ENCODE results near the gene L3MBTL4. TPM values are rescaled to one million over a fixed set of nuclear protein-coding genes. Genes with fewer than 3 reads are reported as not detected.

Gene L3MBTL4
- total and polyA plus RNA-seq, 10 donors, result 1.1 to 21.0 (median 12.7) TPM

DNA sequence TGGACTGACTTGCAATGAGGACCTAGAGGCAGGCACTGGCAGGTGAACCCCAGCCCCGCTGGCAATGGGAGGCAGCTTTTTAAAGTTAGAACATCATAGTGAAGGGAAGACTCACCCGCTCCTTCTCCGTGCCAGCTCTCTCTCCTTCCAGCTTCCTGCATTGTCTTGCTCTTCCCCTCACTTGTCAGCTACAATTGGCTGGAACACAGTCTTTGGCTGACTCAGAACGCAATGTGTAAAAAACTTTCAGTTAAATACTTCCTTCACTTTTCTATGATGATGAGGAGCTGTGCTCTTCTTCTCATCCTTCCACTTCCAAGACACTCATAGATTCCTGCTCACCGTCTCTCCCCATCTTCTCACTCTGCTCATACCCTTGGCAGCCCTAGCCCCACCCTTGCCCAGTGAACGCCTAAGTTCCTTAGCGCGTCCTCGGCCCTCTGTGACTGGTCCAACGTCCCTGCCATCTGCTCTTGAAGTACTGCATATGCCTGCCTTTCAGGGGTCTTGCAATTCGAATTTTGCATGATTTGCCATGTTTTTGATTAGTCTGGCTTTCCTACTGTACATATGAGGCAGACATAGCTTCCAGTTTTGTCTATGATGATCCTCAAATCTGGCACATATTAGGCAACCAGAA is 401.4 kb downstream of the L3MBTL4 start:
- Histone ChIP-seq H3K27me3 (replicated peaks in 1 of 7) (no peaks in the 10 kb centered on the region), H3K4me1 (no peaks in the 10 kb centered on the region), H3K27ac (no peak overlapping the region), H3K36me3 (no peaks in the 10 kb centered on the region), H3K9me3 (no peaks in the 10 kb centered on the region), H3K4me3 (no peak overlapping the region)
- no peak for DNase-seq
- intact Hi-C loops (cut with DNase I; ENCODE audit: low total_unique reads), result no loop called here
- 82 to 87% (median 85%) methylated on average over 11 of the region's 11 CpGs for WGBS, 5 donors
- TF ChIP-seq POLR2A (IDR thresholded peaks at IDR 0.05) (no peak), POLR2AphosphoS5 (IDR thresholded peaks at IDR 0.05) (no peak)
- TF ChIP-seq, protein P1, sequence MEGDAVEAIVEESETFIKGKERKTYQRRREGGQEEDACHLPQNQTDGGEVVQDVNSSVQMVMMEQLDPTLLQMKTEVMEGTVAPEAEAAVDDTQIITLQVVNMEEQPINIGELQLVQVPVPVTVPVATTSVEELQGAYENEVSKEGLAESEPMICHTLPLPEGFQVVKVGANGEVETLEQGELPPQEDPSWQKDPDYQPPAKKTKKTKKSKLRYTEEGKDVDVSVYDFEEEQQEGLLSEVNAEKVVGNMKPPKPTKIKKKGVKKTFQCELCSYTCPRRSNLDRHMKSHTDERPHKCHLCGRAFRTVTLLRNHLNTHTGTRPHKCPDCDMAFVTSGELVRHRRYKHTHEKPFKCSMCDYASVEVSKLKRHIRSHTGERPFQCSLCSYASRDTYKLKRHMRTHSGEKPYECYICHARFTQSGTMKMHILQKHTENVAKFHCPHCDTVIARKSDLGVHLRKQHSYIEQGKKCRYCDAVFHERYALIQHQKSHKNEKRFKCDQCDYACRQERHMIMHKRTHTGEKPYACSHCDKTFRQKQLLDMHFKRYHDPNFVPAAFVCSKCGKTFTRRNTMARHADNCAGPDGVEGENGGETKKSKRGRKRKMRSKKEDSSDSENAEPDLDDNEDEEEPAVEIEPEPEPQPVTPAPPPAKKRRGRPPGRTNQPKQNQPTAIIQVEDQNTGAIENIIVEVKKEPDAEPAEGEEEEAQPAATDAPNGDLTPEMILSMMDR (IDR thresholded peaks at IDR 0.05 in 8 of 11, conservative IDR thresholded peaks at IDR 0.05 in 3 of 11), result no peak

DNA sequence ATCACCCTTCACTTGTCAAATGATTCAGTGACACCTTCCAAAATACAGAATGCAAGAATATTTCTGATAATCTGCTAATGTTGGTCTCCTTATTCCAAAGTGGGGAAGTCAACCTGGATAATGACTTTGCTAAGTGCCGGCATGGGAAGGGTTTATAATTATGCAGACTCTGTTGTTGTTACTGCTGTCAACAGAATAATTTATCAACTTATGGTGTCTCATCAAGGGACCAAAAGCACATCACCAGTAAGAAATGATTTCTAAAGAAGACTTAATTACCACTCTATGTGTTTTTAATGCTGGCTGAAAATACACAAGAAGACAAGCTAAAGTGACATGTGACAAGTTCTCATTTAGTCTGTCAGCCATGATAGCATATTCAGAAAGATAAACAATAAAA is 403.8 kb downstream of the L3MBTL4 start:
- 88 to 100% (median 95%) methylated on average over 1 of the region's 1 CpG for WGBS, 5 donors
- no peaks in the 10 kb centered on the region for H3K27me3 ChIP-seq (replicated peaks in 1 of 7)
- no peaks in the 10 kb centered on the region for H3K36me3 ChIP-seq
- intact Hi-C loops (cut with DNase I; ENCODE audit: low total_unique reads), result no loop called here
- TF ChIP-seq, protein P1 (IDR thresholded peaks at IDR 0.05 in 8 of 11, conservative IDR thresholded peaks at IDR 0.05 in 3 of 11), result no peak
- no peak for TF ChIP-seq POLR2AphosphoS5 (IDR thresholded peaks at IDR 0.05)
- TF ChIP-seq POLR2A (IDR thresholded peaks at IDR 0.05), result no peak
- DNase-seq, result no peak
- H3K4me3 ChIP-seq, result no peak overlapping the region
- H3K27ac ChIP-seq, result no peak overlapping the region
- H3K4me1 ChIP-seq, result no peaks in the 10 kb centered on the region
- no peaks in the 10 kb centered on the region for H3K9me3 ChIP-seq

DNA sequence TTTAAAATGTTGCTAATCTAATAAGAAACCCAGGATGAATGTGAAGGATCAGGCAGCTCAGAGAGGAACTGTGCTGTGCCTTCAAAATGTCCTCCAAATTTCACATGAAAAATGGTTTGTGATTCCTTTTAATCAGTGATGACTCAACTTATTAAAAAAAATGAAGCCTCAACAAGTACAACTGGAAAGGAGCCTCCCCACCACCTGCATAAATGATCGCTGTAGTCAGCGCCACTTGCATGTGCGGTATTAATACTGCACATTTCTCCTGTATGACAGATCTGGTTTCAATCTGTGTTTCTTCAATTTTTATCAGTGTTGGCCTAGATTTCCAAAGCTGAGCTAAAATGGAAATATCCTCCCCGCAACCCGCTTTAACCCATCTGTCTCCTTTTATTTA is 404.4 kb downstream of the L3MBTL4 start:
- intact Hi-C loops (cut with DNase I; ENCODE audit: low total_unique reads), result no loop called here
- no peak overlapping the region for H3K27ac ChIP-seq
- WGBS, 5 donors, result 88 to 98% (median 96%) methylated on average over 5 of the region's 5 CpGs
- no peaks in the 10 kb centered on the region for H3K36me3 ChIP-seq
- no peaks in the 10 kb centered on the region for H3K4me1 ChIP-seq
- H3K4me3 ChIP-seq, result no peak overlapping the region
- no peaks in the 10 kb centered on the region for H3K27me3 ChIP-seq (replicated peaks in 1 of 7)
- no peaks in the 10 kb centered on the region for H3K9me3 ChIP-seq
- TF ChIP-seq, protein P1 (IDR thresholded peaks at IDR 0.05 in 8 of 11, conservative IDR thresholded peaks at IDR 0.05 in 3 of 11), result no peak
- TF ChIP-seq POLR2A (IDR thresholded peaks at IDR 0.05) (no peak), POLR2AphosphoS5 (IDR thresholded peaks at IDR 0.05) (no peak)
- no peak for DNase-seq

DNA sequence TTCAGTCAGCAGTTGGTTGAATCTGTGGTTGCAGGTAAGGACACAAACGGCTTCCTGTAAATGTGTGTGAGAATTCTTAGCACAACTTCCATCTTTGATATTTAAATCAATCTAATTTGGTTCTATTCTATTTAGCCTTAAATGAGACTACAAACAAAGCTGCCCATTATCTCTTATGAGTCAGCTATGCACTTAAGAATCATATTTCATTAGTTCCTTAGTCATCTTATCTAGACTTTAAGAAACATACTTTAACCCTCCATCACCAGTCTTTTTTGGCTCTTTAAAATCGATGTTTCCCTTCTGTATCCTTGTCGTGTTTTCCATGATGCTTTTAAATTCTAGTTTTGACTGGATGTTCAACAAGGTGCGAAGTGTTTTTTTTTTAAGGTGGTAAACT is 405.0 kb downstream of the L3MBTL4 start:
- intact Hi-C loops (cut with DNase I; ENCODE audit: low total_unique reads), result no loop called here
- Histone ChIP-seq H3K9me3 (no peaks in the 10 kb centered on the region), H3K36me3 (no peaks in the 10 kb centered on the region), H3K4me1 (no peaks in the 10 kb centered on the region), H3K27me3 (replicated peaks in 1 of 7) (no peaks in the 10 kb centered on the region), H3K27ac (no peak overlapping the region), H3K4me3 (no peak overlapping the region)
- no peak for DNase-seq
- WGBS, 5 donors, result 65 to 83% (median 76%) methylated on average over 4 of the region's 4 CpGs
- TF ChIP-seq POLR2A (IDR thresholded peaks at IDR 0.05), result no peak
- TF ChIP-seq, protein P1 (IDR thresholded peaks at IDR 0.05 in 8 of 11, conservative IDR thresholded peaks at IDR 0.05 in 3 of 11), result no peak
- TF ChIP-seq POLR2AphosphoS5 (IDR thresholded peaks at IDR 0.05), result no peak

Measured in spleen (tissue), 11 donors.